HS-27A (cell line): ENCODE data around the gene AADAT.
"Not testable (repeated sequence)": the region's sequence is repeated elsewhere in the genome, so short reads cannot be mapped to it uniquely, and the experiment has no call there.

Source experiments
- DNase-seq: peaks from one replicate; pipeline ENCODE4 v3.0.0-alpha.2; 2012; ENCODE audit warnings: low read depth, missing footprints

Gene AADAT

DNA sequence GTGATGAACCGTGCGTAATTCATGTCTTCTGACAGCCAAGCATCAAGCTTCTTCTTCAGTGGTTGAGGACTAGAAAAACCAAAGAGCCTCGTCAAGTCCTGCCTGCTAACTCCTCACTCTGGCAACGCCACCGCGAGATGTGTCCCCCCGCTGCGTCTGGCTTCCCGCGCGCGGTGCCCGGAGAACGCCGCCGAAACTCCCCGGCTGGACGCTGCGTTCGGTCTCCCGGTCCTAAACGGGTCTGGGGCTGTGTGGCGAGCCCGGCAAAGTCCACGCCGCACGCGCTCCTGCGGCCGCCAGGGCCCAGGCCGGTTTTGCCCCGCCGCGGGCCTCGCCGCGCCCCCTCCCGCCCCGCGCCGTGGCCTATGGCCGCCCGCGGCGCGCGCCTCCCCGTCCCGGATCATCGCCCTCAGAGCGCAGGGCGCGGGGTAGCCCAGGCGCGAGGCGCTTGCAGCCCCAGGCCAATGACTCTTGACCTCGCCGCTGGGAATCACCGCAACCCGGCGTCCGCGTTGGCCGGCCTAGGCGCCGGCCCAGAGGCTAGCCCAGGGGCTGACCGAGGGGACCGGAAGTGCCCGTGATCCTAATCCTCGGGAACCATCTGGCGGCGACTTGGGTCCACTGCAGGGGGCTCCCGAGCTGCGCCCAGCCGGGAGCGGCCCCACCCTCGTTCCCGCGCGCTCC is at the start of gene AADAT:
AADAT (minus strand) TSS at position 289 of the 684 bp plus-strand sequence; CDS start at position 23, 266 bp downstream.
- DNase-seq, result peak; percentile 50

DNA sequence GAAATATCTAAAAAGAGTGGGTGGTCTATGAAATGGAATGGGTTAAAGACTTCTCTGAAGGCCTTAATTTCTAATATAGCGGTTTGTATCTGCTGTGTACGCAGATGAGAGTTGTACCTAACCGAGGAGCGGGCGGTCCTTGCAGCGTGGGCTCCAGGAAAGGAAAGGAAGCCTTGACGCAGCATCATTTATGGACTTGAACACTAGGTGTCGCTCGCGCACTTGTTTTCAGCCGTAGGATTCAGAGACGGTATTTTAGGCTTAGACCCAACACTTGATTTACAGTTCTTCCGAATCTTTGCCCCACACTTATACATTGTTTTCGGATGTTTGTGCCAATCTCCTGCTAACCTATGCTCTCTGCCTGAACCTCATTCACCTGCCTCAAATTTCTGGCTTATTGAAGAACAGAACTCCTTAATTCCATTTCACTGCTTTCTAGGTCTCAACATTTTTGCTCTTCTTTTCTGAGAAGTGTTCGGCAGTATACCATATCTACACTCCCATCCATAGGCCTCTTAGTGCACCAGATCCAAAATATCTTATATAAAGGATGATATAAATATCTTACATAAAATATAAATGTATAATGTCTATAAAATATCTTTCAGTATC is 48.9 kb upstream of the AADAT start:
- DNase-seq, result peak; percentile 15

GRCh38 chr4:170137927-170138326 is 48.2 kb upstream of the AADAT start:
- DNase-seq, result no peak

DNA sequence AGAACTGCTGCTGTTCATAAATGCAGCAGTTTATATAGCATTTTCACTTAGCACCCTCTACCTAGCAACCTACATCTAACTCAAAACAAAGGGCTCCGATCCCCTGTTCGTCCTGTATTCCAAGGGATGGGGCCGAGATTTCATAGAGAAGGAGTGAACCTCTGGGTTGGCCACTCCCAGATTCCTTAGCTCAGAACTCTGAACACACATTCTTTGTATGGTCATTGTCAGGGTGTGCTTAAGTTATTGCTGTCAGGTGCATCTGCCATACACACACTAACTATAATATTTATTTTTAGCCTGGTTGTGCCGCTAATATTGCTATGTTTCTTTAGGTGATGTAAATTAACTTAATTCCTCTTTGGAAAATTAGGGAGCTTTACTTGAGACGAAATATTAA is 47.7 kb upstream of the AADAT start:
- DNase-seq, result no peak

DNA sequence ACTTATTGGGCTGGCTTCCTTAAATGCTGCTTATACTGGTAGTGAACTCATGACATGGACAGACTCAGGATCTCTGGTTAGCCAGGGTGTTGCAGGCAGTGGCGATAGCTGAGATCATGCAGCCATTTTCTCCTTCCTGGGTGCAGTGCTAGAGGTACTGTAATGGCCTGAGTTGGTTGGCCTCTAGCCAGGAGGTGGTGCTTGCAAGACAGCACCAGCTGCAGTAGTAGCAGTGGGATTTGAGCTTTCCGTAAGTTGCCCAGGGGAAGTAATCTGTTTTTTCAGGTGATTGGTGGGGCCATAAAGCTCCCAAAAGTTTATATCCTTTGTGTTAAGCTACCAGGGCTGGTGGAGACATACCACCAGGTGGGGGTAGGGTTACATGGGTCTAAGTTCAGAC is 45.1 kb upstream of the AADAT start:
- DNase-seq, result no peak

- no peak for DNase-seq
These were observed 38.6 kb upstream of the AADAT start for GRCh38 chr4:170128219-170128804.

DNA sequence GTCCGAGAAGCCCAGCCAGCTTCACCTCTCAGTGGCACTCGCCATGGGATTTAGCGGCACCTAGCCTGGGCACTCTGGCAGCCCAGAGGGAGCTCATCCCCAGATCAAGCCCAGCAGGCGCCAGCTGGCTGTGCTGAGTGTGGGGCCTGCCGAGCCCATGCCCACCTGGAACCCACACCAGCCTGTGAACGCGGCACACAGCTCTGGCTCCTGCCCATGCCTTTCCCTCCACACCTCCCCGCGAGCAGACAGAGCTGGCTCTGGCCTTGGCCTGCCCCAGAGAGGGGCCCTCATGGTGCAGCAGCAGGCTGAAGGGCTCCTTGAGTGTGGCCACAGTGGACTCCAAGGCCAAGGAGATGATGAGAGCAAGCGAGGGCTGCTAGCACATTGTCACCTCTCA is 38.0 kb upstream of the AADAT start:
- no peak for DNase-seq

DNA sequence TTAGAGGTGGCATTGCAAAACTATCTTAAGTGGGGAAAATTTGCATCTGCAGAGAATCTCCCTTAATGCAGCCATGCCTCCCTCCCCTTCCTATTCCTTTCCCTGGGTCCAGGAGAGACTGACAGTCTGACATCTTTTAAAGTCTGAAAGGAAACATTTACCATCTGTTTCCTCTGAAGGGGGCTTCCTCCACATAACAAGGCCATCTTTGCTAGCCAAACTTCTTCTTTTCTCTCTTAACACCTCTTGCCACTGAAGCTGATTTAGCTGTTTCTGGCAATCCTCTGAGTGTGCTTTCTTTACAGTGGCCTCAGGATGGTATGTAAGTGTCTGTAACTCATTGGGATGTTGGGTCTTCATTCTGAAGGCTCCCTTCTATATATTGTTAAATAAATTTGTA is 34.6 kb upstream of the AADAT start:
- no peak for DNase-seq

DNA sequence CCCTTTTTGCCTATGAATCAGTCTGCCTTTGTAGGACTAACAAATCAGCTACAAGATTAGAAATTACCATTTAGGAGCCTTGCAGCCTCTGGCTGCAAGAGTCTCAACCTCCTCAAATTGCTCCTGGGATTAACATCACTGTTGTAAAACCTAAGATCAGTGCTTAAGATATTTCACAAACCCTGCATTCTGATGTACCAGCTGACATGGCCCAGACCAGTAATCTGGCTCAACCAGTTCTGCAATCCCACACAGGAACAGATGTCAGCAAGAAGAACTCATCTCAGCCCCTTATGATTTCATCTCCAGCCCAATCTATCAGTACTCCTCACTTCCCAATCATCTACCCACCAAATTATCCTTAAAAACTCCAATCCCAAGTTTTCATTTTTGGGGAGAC is 32.5 kb upstream of the AADAT start:
- no peak for DNase-seq

DNA sequence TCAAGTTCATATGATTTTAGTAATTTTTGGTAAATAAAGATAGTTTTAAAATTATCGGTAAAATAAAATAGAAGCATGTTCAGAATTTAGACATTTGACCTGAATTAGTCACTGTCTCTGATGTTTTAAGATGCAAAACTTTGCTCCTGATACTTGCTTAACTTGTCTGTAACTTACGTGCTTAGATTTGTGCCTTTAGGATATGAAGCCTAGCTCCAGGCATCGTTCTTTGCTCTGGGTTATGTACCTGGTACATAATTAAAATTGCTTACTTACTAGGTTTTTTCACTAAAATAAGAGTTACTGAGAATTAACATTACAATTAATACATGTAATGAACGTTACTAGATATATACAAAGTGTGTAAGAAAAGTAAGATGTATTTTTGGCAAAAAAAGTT is 24.9 kb upstream of the AADAT start:
- DNase-seq, result no peak

DNA sequence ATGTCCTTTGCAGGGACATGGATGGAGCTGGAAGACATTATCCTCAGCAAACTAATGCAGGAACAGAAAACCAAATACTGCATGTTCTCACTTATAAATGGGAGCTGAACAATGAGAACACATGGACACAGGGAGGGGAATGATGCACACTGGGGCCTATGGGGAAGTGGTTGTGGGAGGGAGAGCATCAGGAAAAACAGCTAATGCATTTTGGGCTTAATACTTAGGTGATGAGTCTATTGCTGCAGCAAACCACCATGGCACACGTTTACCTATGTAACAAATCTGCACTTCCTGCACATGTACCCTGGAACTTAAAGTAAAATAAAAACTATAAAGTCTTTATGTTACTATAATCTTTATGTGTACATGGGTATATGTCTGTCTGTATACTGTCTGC is 24.4 kb upstream of the AADAT start:
- DNase-seq, result not testable (repeated sequence)

DNA sequence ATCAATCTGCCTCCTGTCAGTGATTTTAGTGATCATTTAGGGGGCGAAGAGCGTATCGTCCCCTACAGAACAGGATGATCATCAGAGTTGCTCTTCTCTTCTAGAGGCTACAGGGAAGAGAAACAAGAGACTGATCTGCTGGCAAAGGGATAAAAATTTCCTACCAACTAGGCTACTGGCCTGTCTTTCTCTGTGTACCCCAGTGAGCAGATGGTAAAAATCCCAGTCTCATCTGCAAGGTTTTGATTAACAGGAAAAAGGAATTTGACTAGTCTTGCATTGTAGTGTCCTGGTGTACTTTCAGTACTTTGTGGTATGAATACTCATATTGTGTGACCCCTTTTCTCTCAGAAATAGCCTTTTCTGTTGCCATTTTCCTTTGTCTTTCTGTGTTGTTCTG is 21.8 kb upstream of the AADAT start:
- no peak for DNase-seq

GRCh38 chr4:170111085-170111484 is 21.3 kb upstream of the AADAT start:
- DNase-seq, result no peak

DNA sequence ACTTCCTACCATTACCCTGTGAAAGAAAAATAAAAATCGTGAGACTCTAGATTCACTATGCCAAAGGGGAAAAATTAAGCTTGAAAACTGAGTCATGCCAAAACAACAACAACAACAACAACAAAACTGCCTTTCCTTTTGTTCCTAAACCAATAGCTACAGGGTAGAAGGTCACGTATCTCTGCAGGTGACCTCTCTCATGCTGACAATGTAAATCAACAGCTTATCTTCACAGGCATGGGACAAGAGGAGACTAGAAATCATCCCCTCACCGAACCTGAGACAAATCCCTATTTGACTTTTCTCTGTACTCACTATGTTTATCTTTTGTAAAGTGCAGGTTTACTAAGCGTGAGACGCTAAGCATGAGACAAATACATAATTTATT is 20.5 kb upstream of the AADAT start:
- DNase-seq, result no peak

DNA sequence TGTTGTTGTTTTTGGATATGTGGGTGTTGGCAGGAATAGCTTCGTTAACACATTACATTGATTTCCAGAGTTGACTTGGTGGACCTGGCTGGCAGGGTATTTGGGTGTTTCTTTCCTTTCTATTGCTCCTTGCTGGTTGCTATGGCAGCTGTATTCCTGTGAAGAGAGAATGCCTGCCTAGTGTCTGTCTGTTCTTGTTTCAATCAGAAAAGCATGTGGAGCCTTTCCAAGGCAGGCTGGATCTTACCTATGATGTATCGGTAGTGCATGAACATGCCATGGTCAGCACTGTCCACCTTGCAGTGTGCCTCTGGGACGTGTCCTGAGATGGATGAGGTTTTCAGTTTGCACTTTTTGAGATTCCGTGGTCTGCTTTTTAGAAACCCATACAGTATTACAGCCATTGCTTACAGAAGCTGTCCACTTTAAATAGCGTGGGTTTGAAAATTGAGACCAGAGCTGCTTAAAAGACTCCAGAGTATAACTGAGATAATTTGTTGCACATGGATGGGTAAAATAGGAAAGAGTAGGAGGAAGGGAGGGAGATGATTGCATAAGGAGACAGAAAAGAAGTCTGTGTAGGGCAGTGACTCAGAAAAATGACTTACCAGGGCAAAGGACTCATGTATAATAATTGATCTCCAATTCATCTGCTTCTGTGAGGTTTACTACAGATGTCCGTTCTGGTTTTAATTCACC is 20.0 kb upstream of the AADAT start:
- no peak for DNase-seq

DNA sequence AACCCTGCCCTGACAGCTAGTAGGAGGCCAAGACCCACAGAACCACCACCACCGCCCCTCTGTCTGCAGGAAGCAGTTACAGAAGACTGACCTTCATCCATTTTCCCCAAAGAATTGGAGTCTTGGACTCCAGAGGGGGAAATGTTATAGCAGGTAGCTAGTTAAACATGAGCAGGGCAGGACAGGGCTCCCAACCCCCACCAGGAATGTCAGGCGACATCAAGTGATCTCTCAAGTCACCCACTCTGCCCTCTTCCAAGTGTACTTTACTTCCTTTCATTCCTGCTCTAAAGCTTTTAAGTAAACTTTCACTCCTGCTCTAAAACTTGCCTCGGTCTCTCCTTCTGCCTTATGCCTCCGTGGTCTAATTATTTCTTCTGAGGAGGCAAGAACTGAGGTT is 17.1 kb upstream of the AADAT start:
- DNase-seq, result no peak

GRCh38 chr4:170102426-170102825 is 12.7 kb upstream of the AADAT start:
- no peak for DNase-seq

GRCh38 chr4:170098171-170098570 is 8.4 kb upstream of the AADAT start:
- not testable (repeated sequence) for DNase-seq

DNA sequence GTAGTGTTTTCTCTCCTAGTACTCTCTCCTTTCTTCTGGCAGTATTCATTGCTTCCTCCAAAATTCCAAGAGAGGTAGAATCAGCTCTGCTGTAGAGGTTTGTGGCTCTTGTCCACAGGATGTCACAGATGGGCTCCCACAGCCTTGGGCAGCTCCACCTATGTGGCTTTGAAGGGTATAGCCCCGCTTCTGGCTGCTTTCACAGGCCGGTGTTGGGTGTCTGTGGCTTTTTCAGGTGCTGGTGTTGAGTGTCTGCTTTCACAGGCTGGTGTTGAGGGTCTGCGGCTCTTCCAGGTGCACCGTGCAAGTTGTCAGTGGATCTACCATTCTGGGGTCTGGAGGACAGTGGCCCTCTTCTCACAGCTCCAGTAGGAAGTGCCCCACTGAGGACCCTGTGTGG is 7.9 kb upstream of the AADAT start:
- no peak for DNase-seq

DNA sequence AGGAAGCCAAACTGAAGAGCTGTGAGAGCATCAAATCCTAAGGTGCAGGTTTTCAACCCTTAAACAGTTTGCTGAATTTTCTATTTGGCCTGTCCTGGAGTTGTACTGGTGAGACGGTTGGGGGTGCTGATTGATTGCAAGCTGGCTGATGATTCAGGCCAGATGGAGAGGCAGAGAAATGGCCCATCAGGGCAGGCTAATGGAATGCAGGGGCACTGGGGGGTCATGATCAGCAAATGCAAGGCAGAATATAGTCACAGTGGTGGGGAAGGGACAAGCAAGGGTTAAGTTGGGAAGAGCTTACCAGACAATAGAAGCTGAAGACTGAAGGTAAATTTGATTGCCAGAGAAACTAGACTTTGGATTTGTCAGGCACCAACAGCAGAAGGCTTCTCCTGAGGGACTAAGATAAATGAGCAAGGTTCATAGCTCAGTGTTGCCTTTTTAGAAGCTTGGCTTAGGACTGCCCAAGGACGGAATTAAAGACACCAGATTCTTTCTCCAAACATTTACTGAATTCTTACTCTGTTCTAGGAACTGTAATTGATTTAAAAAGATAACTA is 4.3 kb upstream of the AADAT start:
- DNase-seq, result no peak

DNA sequence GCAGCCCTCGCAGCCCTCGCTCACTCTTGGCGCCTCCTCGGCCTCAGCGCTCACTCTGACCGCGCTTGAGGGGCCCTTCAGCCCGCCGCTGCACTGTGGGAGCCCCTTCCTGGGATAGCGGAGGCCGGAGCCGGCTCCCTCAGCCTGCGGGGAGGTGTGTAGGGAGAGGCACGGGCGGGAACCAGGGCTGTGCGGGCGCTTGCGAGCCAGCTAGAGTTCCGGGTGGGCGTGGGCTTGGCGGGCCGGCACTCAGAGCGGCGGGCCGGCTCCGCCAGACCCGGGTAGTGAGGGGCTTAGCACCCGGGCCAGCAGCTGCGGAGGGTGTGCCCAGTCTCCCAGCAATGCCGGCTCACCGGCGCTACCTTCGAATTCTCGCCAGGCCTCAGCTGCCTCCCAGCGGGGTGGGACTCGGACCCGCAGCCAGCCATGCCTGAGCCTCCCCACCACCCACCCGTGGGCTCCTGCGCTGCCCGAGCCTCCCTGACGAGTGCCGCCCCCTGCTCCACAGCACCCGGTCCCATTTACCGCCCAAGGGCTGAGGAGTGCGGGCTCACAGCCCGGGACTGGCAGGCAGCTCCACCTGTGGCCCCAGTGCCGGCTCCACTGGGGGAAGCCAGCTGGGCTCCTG is 1.4 kb upstream of the AADAT start:
- no peak for DNase-seq

DNA sequence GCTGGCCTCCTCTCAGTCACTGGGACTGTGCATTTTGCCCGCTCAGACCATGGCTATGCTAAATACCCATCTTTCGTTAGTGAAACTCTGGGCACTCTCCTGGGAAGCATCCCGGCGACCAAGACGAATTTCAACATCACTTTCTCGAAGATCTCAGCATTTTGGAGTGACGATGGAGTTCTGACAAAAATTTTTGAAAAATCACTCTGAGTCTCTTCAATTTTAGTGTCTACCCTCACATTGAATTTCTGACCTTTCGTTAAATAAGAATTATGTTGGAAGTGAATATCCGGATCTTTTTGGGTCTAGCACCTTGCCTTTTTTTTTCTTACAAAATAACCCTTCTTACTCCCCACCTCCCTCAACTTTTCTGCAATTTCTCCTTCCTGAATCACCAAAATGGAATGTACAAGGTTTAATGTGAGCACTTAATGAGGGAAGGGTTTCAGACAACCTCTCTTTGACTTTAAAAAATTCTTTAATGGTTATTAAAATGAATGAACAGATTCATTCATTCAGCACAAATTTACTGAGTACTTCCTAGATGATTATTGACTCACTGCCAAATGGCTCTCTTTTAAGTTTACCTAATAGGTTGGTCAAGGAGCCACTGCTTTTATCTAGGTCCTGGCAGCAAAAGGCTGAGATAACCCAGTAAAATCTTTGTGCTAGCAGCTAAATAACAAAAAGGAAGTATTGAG is 746 bp upstream of the AADAT start:
- peak; percentile 2 for DNase-seq
